ENCODE data around the gene PPA2.

The PPA2 gene

GRCh38 chr4:105352826-105353225 is 121.0 kb downstream of the PPA2 start:
- no peak overlapping the region for H3K4me3 ChIP-seq (ENCODE audit: low read depth, low read length, poor library complexity, severe bottlenecking)
- H3K36me3 ChIP-seq (ENCODE audit: insufficient read depth, low read length) = no peaks in the 10 kb centered on the region
- TF ChIP-seq, protein P1, sequence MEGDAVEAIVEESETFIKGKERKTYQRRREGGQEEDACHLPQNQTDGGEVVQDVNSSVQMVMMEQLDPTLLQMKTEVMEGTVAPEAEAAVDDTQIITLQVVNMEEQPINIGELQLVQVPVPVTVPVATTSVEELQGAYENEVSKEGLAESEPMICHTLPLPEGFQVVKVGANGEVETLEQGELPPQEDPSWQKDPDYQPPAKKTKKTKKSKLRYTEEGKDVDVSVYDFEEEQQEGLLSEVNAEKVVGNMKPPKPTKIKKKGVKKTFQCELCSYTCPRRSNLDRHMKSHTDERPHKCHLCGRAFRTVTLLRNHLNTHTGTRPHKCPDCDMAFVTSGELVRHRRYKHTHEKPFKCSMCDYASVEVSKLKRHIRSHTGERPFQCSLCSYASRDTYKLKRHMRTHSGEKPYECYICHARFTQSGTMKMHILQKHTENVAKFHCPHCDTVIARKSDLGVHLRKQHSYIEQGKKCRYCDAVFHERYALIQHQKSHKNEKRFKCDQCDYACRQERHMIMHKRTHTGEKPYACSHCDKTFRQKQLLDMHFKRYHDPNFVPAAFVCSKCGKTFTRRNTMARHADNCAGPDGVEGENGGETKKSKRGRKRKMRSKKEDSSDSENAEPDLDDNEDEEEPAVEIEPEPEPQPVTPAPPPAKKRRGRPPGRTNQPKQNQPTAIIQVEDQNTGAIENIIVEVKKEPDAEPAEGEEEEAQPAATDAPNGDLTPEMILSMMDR (IDR thresholded peaks at IDR 0.05; ENCODE audit: low read length) = no peak
- no peak for TF ChIP-seq EZH2 (IDR thresholded peaks at IDR 0.05; ENCODE audit: borderline replicate concordance, low read length)
- no peaks in the 10 kb centered on the region for H3K9me2 ChIP-seq (ENCODE audit: low read depth, low read length)
- H3K79me2 ChIP-seq (ENCODE audit: insufficient read depth, low read length) = no peaks in the 10 kb centered on the region
- no peak overlapping the region for H3K4me2 ChIP-seq (ENCODE audit: low read length)
- H3F3A ChIP-seq (ENCODE audit: insufficient read depth, low read length) = no peaks in the 10 kb centered on the region
- no peaks in the 10 kb centered on the region for H4K20me1 ChIP-seq (ENCODE audit: insufficient read depth, low read length)
- H3K9ac ChIP-seq (ENCODE audit: low read length) = no peak overlapping the region
- H2AFZ ChIP-seq (ENCODE audit: low read length) = no peak overlapping the region
- H3K27me3 ChIP-seq (ENCODE audit: insufficient read depth, low read length) = no peaks in the 10 kb centered on the region
- H3K9me3 ChIP-seq (ENCODE audit: low read length) = no peaks in the 10 kb centered on the region
- no peak overlapping the region for H3K27ac ChIP-seq (ENCODE audit: low read depth, low read length, poor library complexity, severe bottlenecking)
- H3K4me1 ChIP-seq (ENCODE audit: insufficient read depth, low read length, severe bottlenecking) = no peaks in the 10 kb centered on the region

GRCh38 chr4:105351861-105352260 is 122.0 kb downstream of the PPA2 start:
- Histone ChIP-seq H3K9me2 (ENCODE audit: low read depth, low read length) (no peaks in the 10 kb centered on the region), H3K9ac (ENCODE audit: low read length) (no peak overlapping the region), H3K79me2 (ENCODE audit: insufficient read depth, low read length) (no peaks in the 10 kb centered on the region), H2AFZ (ENCODE audit: low read length) (no peak overlapping the region), H3K27me3 (ENCODE audit: insufficient read depth, low read length) (no peaks in the 10 kb centered on the region), H3K36me3 (ENCODE audit: insufficient read depth, low read length) (no peaks in the 10 kb centered on the region), H3K4me1 (ENCODE audit: insufficient read depth, low read length, severe bottlenecking) (no peaks in the 10 kb centered on the region), H3K27ac (ENCODE audit: low read depth, low read length, poor library complexity, severe bottlenecking) (no peak overlapping the region), H3K4me3 (ENCODE audit: low read depth, low read length, poor library complexity, severe bottlenecking) (no peak overlapping the region), H3K4me2 (ENCODE audit: low read length) (no peak overlapping the region), H3F3A (ENCODE audit: insufficient read depth, low read length) (no peaks in the 10 kb centered on the region), H3K9me3 (ENCODE audit: low read length) (no peaks in the 10 kb centered on the region), H4K20me1 (ENCODE audit: insufficient read depth, low read length) (no peaks in the 10 kb centered on the region)
- TF ChIP-seq EZH2 (IDR thresholded peaks at IDR 0.05; ENCODE audit: borderline replicate concordance, low read length) = no peak
- TF ChIP-seq, protein P1 (IDR thresholded peaks at IDR 0.05; ENCODE audit: low read length) = no peak

DNA sequence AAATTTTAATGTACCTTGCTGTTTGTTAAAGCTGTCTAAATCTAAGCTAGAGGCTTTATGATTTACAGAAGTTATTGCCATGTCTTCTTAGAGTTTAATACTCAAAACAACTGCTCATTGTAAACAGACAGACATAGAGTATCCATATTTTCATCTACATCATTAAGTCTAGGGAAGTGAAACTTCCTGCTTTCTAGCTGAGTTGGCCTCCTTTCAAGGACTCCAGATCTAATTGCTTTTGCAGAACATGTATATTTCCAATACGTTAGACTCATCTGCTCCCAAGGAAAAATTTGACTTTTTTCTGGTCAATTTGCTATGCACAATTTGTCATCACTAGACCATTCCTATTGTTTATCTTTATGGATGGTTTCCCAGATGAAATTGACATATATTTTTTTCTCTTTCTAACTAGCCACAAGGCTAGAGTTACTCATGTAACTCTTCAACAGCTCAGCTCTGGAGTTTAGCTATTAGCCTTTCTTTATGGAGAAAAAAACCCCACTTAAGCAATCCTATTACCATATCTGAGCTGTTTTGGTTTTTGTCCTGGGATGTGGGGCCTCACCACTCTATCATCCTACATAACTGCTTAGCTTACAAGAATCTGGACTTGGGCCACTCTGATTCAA is 122.9 kb downstream of the PPA2 start:
- TF ChIP-seq EZH2 (IDR thresholded peaks at IDR 0.05; ENCODE audit: borderline replicate concordance, low read length) = no peak
- TF ChIP-seq, protein P1 (IDR thresholded peaks at IDR 0.05; ENCODE audit: low read length) = no peak
- H4K20me1 ChIP-seq (ENCODE audit: insufficient read depth, low read length) = no peaks in the 10 kb centered on the region

More for the DNA sequence above, 122.9 kb downstream of the PPA2 start:
- Histone ChIP-seq H3K79me2 (ENCODE audit: insufficient read depth, low read length) (no peaks in the 10 kb centered on the region), H3K27me3 (ENCODE audit: insufficient read depth, low read length) (no peaks in the 10 kb centered on the region), H3K36me3 (ENCODE audit: insufficient read depth, low read length) (no peaks in the 10 kb centered on the region), H3K9me3 (ENCODE audit: low read length) (no peaks in the 10 kb centered on the region), H3K27ac (ENCODE audit: low read depth, low read length, poor library complexity, severe bottlenecking) (no peak overlapping the region), H3K9me2 (ENCODE audit: low read depth, low read length) (no peaks in the 10 kb centered on the region), H3K4me3 (ENCODE audit: low read depth, low read length, poor library complexity, severe bottlenecking) (no peak overlapping the region), H3K4me1 (ENCODE audit: insufficient read depth, low read length, severe bottlenecking) (no peaks in the 10 kb centered on the region), H3F3A (ENCODE audit: insufficient read depth, low read length) (no peaks in the 10 kb centered on the region), H2AFZ (ENCODE audit: low read length) (no peak overlapping the region), H3K4me2 (ENCODE audit: low read length) (no peak overlapping the region), H3K9ac (ENCODE audit: low read length) (no peak overlapping the region)

Measured in OCI-LY1 (cell line).